ENCODE measurements around the gene GARIN5A.

GRCh38 chr19:50475736-50476223, 868 bp downstream of the GARIN5A start:
- TF ChIP-seq ZC3H11A (IDR thresholded peaks at IDR 0.05) (no peak), CTCF (IDR thresholded peaks at IDR 0.05) (no peak), BHLHE40 (IDR thresholded peaks at IDR 0.05; ENCODE audit: low read depth, low read length) (no peak), KDM1A (IDR thresholded peaks at IDR 0.05; ENCODE audit: low read depth) (no peak), ELK1 (IDR thresholded peaks at IDR 0.05; ENCODE audit: low read depth, low read length) (no peak), EP300 (IDR thresholded peaks at IDR 0.05) (no peak), REST (IDR thresholded peaks at IDR 0.05) (no peak)
